ENCODE results near the gene TMEM132C. TPM values are rescaled to one million over a fixed set of nuclear protein-coding genes. Genes with fewer than 3 reads are reported as not detected.

The TMEM132C gene
- total and polyA plus RNA-seq, 2 of the 13 experiments (the other 11 are each of a cell fraction or from before 2014, with no cell fraction given): not detected

DNA sequence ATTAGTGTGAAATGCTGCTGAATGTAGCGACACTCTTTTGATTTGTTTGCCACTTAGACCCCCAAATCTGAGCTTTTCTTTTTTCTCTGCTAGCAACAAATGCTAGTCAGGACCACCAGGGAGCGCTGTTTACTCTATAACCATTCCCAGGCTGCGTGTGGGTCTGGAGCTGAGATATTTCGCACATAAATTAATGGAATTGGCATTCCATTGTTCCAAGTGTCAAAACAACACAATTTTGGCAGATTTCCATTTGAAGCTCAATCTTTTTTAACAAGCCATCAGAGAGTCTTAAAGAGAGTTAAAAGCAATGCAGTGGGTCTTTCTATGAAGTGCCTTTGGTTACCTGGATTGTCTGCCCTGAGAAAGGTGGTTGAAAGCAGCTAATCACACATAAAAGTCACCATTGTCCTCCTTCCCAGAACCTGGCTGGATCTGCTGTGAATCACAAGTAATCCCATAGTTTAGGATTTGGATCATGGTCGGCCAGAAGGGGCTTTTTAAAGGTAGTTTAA is 7.4 kb upstream of the TMEM132C start:
- intact Hi-C loops (cut with micrococcal nuclease; ENCODE audit: unreplicated experiment) (no loop called here), in situ Hi-C loops (cut with HindIII; ENCODE audit: extremely low pct_ligation_motif_present, low pct_unique_long_range_greater_than_20kb) (loop anchor here (5.0 to 10.0 kb wide), 2 partner anchors 128 to 1655 kb away; no protein-coding TSS in a partner anchor)
- Histone ChIP-seq H3K27ac (ENCODE audit: extremely low read length, insufficient read depth, low read length) (no peak overlapping the region), H3K4me3 (replicated peaks in 1 of 3; ENCODE audit: insufficient read depth in 1 of 3, low read depth in 2 of 3, low read length in 3 of 3) (no peak overlapping the region), H3K4me1 (ENCODE audit: insufficient read depth, low read length) (no peaks in the 10 kb centered on the region), H3K9ac (ENCODE audit: insufficient read depth, low read depth, low read length) (no peak overlapping the region), H3K79me2 (ENCODE audit: insufficient read depth, low read length) (no peaks in the 10 kb centered on the region), H4K20me1 (ENCODE audit: insufficient read depth, low read length) (no peaks in the 10 kb centered on the region), H3K36me3 (replicated peaks in 1 of 2; ENCODE audit: control insufficient read depth in 1 of 2, insufficient read depth in 2 of 2, low read length in 2 of 2) (no peaks in the 10 kb centered on the region), H3K27me3 (ENCODE audit: control insufficient read depth in 1 of 2, insufficient read depth in 2 of 2, low read length in 2 of 2) (no peaks in the 10 kb centered on the region), H2AFZ (ENCODE audit: low read length) (no peak overlapping the region), H3K9me3 (ENCODE audit: low read length) (peaks cover 5% of the 10 kb centered on the region; the same call in 1 of the 2 replicates), H3K4me2 (ENCODE audit: low read depth, low read length) (no peak overlapping the region)
- peak; percentile 24 for DNase-seq (ENCODE audit: low spot score)
- no TSS peak for BruUV-seq (replicated peaks)
- POLR2A ChIA-PET: no interaction called here
- CTCF ChIA-PET (ENCODE audit: low intra/inter-chr PET ratio, low total read pairs): interaction anchor here (1.6 kb wide), 1 partner anchor 128 kb away, joined by 13 read pairs; no protein-coding TSS in a partner anchor
- ATAC-seq: peak; percentile 52; the same call in 2 of the 3 replicates
- WGBS (ENCODE audit: low lambda C conversion rate): 0% methylated on average over 5 of the region's 5 CpGs
- TF ChIP-seq SMC3 (IDR thresholded peaks at IDR 0.05; ENCODE audit: low read length) (peak; percentile 67), RARA (CRISPR knock-in tag; IDR thresholded peaks at IDR 0.05) (no peak), NAIF1 (CRISPR knock-in tag; IDR thresholded peaks at IDR 0.05; ENCODE audit: borderline replicate concordance) (no peak), ZNF652 (CRISPR knock-in tag; IDR thresholded peaks at IDR 0.05; ENCODE audit: borderline replicate concordance, low read depth) (no peak), STAG1 (CRISPR knock-in tag; IDR thresholded peaks at IDR 0.05) (peak; percentile 69), GLMP (CRISPR knock-in tag; IDR thresholded peaks at IDR 0.05; ENCODE audit: borderline replicate concordance) (no peak), ZNF160 (CRISPR knock-in tag; IDR thresholded peaks at IDR 0.05) (no peak), ZNF567 (CRISPR knock-in tag; IDR thresholded peaks at IDR 0.05; ENCODE audit: borderline replicate concordance) (no peak), ZNF496 (CRISPR knock-in tag; IDR thresholded peaks at IDR 0.05; ENCODE audit: insufficient replicate concordance) (no peak), MTA3 (CRISPR knock-in tag; IDR thresholded peaks at IDR 0.05) (no peak), HMG20B (CRISPR knock-in tag; conservative IDR thresholded peaks at IDR 0.05) (no peak), SUZ12 (IDR thresholded peaks at IDR 0.05; ENCODE audit: low read depth, low read length) (no peak), ZNF7 (CRISPR knock-in tag; IDR thresholded peaks at IDR 0.05) (no peak), SNAPC5 (CRISPR knock-in tag; IDR thresholded peaks at IDR 0.05; ENCODE audit: borderline replicate concordance) (no peak), ZNF263 (CRISPR knock-in tag; IDR thresholded peaks at IDR 0.05) (no peak)
- TF ChIP-seq, protein P1, sequence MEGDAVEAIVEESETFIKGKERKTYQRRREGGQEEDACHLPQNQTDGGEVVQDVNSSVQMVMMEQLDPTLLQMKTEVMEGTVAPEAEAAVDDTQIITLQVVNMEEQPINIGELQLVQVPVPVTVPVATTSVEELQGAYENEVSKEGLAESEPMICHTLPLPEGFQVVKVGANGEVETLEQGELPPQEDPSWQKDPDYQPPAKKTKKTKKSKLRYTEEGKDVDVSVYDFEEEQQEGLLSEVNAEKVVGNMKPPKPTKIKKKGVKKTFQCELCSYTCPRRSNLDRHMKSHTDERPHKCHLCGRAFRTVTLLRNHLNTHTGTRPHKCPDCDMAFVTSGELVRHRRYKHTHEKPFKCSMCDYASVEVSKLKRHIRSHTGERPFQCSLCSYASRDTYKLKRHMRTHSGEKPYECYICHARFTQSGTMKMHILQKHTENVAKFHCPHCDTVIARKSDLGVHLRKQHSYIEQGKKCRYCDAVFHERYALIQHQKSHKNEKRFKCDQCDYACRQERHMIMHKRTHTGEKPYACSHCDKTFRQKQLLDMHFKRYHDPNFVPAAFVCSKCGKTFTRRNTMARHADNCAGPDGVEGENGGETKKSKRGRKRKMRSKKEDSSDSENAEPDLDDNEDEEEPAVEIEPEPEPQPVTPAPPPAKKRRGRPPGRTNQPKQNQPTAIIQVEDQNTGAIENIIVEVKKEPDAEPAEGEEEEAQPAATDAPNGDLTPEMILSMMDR (CRISPR knock-in tag; IDR thresholded peaks at IDR 0.05): peak; percentile 72
- peak; percentile 53 for FAIRE-seq
